GM12878 (cell line): ENCODE measurements around the gene TMEM87A.

Experiments used
- ASH2L ChIP-seq: fragments of 300-600, 200-600 bp; sonication (generic); IDR thresholded peaks from 2 replicates; pipeline ENCODE4 v1.6.1; 2017; ENCODE audit warnings: low read depth, mild to moderate bottlenecking, borderline replicate concordance
- TCF12 ChIP-seq: IDR thresholded peaks from 2 replicates; pipeline ENCODE4 v1.6.1; 2011; ENCODE audit warnings: low read depth, mild to moderate bottlenecking, low read length

DNA sequence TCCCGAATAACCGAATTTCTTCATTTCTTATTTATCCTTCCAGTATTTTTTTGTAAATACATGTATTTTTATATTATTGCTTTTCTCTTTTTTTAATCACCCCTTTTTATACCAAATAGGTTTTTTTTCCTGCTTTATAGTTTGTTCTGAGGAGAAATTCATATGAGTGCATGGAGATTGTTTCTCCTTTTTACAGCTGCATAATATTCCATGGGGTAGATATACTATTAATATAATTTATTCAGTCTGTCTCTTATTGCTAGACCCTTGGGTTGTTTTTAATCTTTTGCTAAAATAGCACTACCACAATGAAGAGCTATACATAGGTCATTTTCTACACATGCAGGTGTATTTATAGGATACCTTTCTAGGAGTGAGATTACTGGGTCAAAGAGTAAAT is 3.5 kb upstream of the TMEM87A start:
- TF ChIP-seq ASH2L (no peak), TCF12 (no peak)
